Brain microvascular endothelial cell (primary cell): Measurements from ENCODE around the gene ZAR1.

Experiments
- DNase-seq: peaks from one replicate; pipeline ENCODE4 v3.0.0-alpha.2; 2020
- H3K27ac ChIP-seq: fragments of 250-450 bp; sonication (Bioruptor Pico); 2 replicates; pipeline ENCODE4 v1.5.1; 2020; ENCODE audit warnings: mild to moderate bottlenecking, moderate library complexity
- H3K27me3 ChIP-seq: fragments of 250-450 bp; sonication (Bioruptor Pico); replicated peaks from 2 replicates; pipeline ENCODE4 v1.5.1; 2020; ENCODE audit warnings: mild to moderate bottlenecking
- H3K36me3 ChIP-seq: fragments of 250-450 bp; sonication (Bioruptor Pico); replicated peaks from 2 replicates; pipeline ENCODE4 v1.5.1; 2020; ENCODE audit warnings: mild to moderate bottlenecking
- H3K4me3 ChIP-seq: 2 replicates; pipeline ENCODE4 v1.5.1; 2011; ENCODE audit warnings: low read depth, mild to moderate bottlenecking, control low read depth, low read length, moderate library complexity
- CTCF ChIP-seq: IDR thresholded peaks from 2 replicates; pipeline ENCODE4 v1.5.1; 2011; ENCODE audit warnings: low read depth, mild to moderate bottlenecking, moderate library complexity, low read length, control low read depth, inconsistent platforms; ENCODE audit errors: missing control alignments
- in situ Hi-C: cut with HindIII; loops from 2 replicates; pipeline ENCODE4 v1.10.0; 2017; ENCODE audit warnings: low sequenced_read_pairs, low pct_ligation_motif_present

Gene ZAR1

DNA sequence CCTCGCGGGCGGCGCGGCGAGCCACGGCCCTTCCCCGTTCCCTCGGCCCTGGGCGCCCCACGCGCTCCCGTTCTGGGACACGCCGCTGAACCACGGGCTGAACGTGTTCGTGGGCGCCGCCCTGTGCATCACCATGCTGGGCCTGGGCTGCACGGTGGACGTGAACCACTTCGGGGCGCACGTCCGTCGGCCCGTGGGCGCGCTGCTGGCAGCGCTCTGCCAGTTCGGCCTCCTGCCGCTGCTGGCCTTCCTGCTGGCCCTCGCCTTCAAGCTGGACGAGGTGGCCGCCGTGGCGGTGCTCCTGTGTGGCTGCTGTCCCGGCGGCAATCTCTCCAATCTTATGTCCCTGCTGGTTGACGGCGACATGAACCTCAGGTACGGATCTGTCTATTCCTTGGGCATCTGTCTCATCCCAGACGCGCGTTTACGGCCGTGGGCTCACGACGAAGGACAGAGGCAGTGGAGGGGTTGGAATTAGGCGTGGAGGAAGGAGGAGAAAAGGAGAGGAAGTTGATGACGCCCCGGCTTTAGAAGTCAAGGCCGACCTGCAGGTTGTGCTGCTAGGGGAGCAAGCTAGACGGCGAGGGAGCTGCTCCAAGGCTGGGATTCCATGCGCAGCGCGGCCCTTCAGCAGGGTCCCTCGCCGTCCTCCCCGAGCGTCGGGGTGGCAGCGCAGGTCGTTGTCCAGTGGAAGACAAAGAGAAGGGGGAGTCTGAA lies 6.1 kb upstream of the ZAR1 start:
- H3K27me3 ChIP-seq = peaks cover 33% of the 10 kb centered on the region
- no peak for DNase-seq
- TF ChIP-seq CTCF = no peak
- in situ Hi-C loops = no loop called here
- no peaks in the 10 kb centered on the region for H3K36me3 ChIP-seq
- no peak overlapping the region for H3K4me3 ChIP-seq
- no peak overlapping the region for H3K27ac ChIP-seq

DNA sequence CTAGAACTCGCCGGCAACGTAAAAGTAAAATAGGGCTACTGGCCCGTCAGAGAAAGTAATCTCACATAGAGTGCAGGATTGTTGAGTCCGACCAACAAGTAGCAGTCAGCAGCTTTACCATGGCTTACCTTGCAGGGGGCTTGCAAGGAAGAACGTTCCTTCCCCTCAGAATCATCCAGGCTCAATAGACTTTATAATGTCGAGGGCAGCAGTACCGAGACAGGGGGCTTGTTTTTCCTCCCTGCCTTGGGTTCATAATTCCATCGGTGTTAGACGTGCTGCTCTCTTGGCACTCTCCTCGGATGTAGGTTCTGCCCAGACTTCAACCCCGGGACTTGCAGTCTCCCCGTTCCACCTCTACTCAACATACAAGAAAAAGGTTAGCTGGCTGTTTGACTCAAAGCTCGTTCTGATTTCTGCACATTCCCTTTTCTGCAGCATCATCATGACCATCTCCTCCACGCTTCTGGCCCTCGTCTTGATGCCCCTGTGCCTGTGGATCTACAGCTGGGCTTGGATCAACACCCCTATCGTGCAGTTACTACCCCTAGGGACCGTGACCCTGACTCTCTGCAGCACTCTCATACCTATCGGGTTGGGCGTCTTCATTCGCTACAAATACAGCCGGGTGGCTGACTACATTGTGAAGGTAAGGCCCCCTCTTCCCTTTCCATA lies 5.4 kb upstream of the ZAR1 start:
- in situ Hi-C loops = no loop called here
- no peak overlapping the region for H3K27ac ChIP-seq
- TF ChIP-seq CTCF = no peak
- no peak for DNase-seq
- peaks cover 36% of the 10 kb centered on the region for H3K27me3 ChIP-seq
- H3K36me3 ChIP-seq = no peaks in the 10 kb centered on the region
- H3K4me3 ChIP-seq = no peak overlapping the region

DNA sequence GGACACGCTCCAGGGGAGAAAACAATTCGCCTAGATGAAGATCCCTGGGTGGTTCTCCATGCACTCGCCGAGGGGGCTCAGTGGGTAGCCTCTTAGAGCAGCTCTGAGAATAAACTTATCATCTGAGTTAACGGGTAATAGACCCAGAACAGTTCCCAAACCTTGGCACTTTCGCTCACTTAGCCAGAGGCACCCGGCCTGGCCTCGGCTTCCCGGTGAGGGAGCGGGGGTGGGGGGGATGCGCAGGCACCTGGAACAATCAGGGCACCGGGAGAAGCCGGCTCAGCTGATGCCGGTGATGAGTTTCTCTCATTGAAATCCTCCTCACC lies 405 bp upstream of the ZAR1 start:
- Histone ChIP-seq H3K27me3 (peaks cover 35% of the 10 kb centered on the region), H3K4me3 (no peak overlapping the region), H3K27ac (no peak overlapping the region), H3K36me3 (no peaks in the 10 kb centered on the region)
- no peak for DNase-seq
- TF ChIP-seq CTCF = no peak
- in situ Hi-C loops = no loop called here

DNA sequence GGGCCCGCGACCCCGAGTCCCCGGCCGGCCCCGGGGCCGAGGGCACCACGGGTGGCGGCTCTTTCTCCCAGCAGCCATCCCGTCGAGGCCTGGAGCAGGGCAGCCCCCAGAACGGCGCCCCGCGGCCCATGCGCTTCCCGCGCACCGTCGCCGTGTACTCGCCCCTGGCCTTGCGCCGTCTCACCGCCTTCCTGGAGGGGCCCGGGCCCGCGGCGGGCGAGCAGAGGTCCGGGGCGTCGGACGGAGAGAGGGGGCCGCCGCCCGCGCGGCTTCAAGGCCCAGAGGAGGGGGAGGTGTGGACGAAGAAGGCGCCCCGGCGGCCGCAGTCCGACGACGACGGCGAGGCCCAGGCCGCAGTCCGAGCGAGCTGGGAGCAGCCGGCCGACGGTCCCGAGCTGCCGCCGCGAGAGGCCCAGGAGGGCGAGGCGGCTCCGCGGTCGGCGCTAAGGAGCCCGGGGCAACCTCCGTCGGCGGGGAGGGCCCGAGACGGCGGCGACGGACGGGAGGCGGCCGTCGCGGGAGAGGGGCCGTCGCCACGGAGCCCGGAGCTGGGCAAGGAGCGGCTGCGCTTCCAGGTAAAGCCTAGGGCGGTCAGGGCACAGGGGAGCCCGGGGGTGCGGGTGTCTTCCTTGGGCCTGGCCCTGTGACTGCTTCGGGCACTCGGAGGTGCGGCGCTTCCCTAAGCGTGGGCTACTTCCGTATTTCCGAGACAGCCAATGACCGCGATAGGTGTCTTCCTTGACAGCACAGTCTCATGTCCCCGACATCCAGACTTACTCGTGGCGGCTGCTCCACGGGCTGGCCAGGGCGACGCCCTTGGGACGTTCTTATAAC lies 845 bp downstream of the ZAR1 start:
- Histone ChIP-seq H3K4me3 (no peak overlapping the region), H3K27me3 (peaks cover 29% of the 10 kb centered on the region), H3K36me3 (no peaks in the 10 kb centered on the region), H3K27ac (no peak overlapping the region)
- TF ChIP-seq CTCF = no peak
- in situ Hi-C loops = no loop called here
- DNase-seq = no peak

DNA sequence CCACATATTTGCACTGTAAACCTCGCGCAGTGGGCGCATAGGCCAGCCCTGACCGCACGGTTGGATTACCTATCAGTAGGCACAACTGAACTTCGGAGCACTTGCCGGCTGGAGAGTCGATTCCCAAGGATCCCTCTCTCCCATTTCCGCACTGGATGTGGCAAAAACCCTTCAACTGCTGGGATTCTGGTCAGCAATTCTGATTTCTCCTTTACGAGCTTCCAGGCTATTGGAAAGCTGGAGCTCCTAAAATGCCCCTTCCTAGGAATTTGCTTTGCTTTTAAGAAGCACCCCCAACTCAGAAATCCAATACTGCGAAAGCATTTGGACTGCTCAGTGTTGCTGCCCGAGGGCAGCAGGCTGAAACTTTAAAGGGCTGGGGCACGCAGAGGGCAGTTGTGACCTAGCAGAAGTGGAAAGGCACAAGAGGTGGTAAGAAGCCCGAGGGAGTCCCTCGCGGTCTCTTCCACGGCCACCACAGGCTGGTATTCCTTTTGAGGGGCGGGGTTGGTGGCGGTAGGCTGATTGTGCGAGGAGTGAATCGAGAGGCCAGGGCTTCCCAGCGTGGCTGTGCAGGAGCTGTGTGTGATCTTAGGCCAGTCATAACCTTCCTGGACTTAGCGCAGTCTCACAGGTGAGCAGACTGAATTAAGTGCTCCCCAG lies 1.6 kb downstream of the ZAR1 start:
- Histone ChIP-seq H3K27ac (no peak overlapping the region), H3K4me3 (no peak overlapping the region), H3K27me3 (peaks cover 29% of the 10 kb centered on the region), H3K36me3 (no peaks in the 10 kb centered on the region)
- in situ Hi-C loops = no loop called here
- TF ChIP-seq CTCF = no peak
- DNase-seq = no peak
